KMS-11 (cell line): ENCODE measurements around the gene CRYGC.
"Not testable (repeated sequence)": the region's sequence is repeated elsewhere in the genome, so short reads cannot be mapped to it uniquely, and the experiment has no call there.

Source experiments
- H2AFZ ChIP-seq: fragments of 200-600 bp; sonication (generic); 2 replicates; pipeline ENCODE4 v1.6.1; 2016; ENCODE audit warnings: antibody characterized with exemption, mixed run types, low read depth
- H3K27ac ChIP-seq: fragments of 200-600 bp; sonication (generic); 2 replicates; pipeline ENCODE4 v1.6.1; 2016; ENCODE audit warnings: mild to moderate bottlenecking, mixed run types
- H3K27me3 ChIP-seq: fragments of 200-600 bp; sonication (generic); 2 replicates; pipeline ENCODE4 v1.6.1; 2017; ENCODE audit warnings: mild to moderate bottlenecking, low read depth, mixed run types, moderate library complexity; ENCODE audit not compliant: insufficient read depth
- H3K36me3 ChIP-seq: fragments of 200-600 bp; sonication (generic); 2 replicates; pipeline ENCODE4 v1.6.1; 2017; ENCODE audit warnings: mild to moderate bottlenecking, mixed run types; ENCODE audit not compliant: insufficient read depth
- H3K4me1 ChIP-seq: fragments of 200-600 bp; sonication (generic); 2 replicates; pipeline ENCODE4 v1.6.1; 2016; ENCODE audit warnings: mild to moderate bottlenecking, low read depth, mixed run types; ENCODE audit not compliant: poor library complexity, severe bottlenecking
- H3K4me2 ChIP-seq: fragments of 200-600 bp; sonication (generic); 2 replicates; pipeline ENCODE4 v1.7.0; 2016; ENCODE audit warnings: mild to moderate bottlenecking, mixed run types
- H3K4me3 ChIP-seq: fragments of 200-600 bp; sonication (generic); IDR thresholded peaks from 2 replicates; pipeline ENCODE4 v1.6.1; 2017; ENCODE audit warnings: low read depth, low read length, mixed read lengths; ENCODE audit not compliant: insufficient read depth
- H3K79me2 ChIP-seq: fragments of 200-600 bp; sonication (generic); 2 replicates; pipeline ENCODE4 v1.6.1; 2016; ENCODE audit warnings: low read depth, mixed run types; ENCODE audit not compliant: insufficient read depth
- H3K9ac ChIP-seq: fragments of 200-600 bp; sonication (generic); 2 replicates; pipeline ENCODE4 v1.6.1; 2016; ENCODE audit warnings: mild to moderate bottlenecking, mixed run types
- H4K20me1 ChIP-seq: fragments of 200-600 bp; sonication (generic); 2 replicates; pipeline ENCODE4 v1.6.1; 2016; ENCODE audit warnings: mild to moderate bottlenecking, mixed run types; ENCODE audit not compliant: insufficient read depth
- TF ChIP-seq, protein P1 (sequence below): fragments of 200-600 bp; sonication (generic); conservative IDR thresholded peaks from 2 replicates; pipeline ENCODE4 v1.6.1; 2017; ENCODE audit warnings: low read depth, mild to moderate bottlenecking, antibody characterized with exemption, low read length, moderate library complexity, mixed read lengths

Gene CRYGC

DNA sequence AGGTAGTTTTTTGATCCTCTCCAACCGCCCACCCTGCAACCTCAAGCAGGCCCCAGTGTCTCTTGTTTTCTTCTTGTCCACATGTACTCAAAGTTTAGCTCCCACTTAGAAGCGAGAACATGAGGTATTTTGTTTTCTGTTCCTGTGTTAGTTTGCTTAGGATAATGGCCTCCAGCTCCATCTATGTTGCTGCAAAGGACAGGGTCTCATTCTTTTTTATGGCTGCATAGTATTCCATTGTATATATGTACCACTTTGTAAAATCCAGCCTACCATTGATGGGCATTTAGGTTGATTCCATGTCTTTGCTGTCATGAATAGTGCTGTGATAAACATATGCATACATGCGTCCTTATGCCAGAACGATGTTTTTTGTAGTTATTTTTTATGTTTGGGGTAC is 2.5 kb downstream of the CRYGC start:
- no peaks in the 10 kb centered on the region for H3K4me1 ChIP-seq
- no peak overlapping the region for H3K27ac ChIP-seq
- H3K27me3 ChIP-seq = no peaks in the 10 kb centered on the region
- H3K9ac ChIP-seq = no peak overlapping the region
- H3K36me3 ChIP-seq = no peaks in the 10 kb centered on the region
- no peak overlapping the region for H3K4me3 ChIP-seq
- TF ChIP-seq, protein P1, sequence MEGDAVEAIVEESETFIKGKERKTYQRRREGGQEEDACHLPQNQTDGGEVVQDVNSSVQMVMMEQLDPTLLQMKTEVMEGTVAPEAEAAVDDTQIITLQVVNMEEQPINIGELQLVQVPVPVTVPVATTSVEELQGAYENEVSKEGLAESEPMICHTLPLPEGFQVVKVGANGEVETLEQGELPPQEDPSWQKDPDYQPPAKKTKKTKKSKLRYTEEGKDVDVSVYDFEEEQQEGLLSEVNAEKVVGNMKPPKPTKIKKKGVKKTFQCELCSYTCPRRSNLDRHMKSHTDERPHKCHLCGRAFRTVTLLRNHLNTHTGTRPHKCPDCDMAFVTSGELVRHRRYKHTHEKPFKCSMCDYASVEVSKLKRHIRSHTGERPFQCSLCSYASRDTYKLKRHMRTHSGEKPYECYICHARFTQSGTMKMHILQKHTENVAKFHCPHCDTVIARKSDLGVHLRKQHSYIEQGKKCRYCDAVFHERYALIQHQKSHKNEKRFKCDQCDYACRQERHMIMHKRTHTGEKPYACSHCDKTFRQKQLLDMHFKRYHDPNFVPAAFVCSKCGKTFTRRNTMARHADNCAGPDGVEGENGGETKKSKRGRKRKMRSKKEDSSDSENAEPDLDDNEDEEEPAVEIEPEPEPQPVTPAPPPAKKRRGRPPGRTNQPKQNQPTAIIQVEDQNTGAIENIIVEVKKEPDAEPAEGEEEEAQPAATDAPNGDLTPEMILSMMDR = no peak
- no peaks in the 10 kb centered on the region for H3K79me2 ChIP-seq
- H2AFZ ChIP-seq = no peak overlapping the region
- no peaks in the 10 kb centered on the region for H4K20me1 ChIP-seq
- no peak overlapping the region for H3K4me2 ChIP-seq

DNA sequence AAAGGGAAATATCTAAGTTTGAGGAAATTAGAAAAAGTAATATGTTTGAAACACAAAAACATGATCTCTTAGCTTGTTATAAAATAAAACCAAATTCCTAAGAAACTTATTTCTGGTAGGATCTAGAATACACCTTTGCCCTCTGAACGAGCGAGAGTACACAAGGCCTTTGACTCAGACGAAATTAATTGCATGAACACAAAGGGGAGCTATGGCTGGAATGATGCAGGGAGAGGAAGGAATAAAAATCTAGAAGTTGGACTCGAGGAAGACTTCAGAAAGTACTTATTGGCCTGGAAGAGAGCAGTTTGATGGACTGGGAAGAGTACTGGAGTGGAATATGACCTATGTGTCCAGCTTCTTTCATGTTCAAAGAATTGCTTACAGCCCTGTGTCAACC is 4.4 kb downstream of the CRYGC start:
- TF ChIP-seq, protein P1 = no peak
- Histone ChIP-seq H3K36me3 (no peaks in the 10 kb centered on the region), H3K4me3 (no peak overlapping the region), H4K20me1 (no peaks in the 10 kb centered on the region), H3K9ac (no peak overlapping the region), H3K4me2 (no peak overlapping the region), H3K27me3 (no peaks in the 10 kb centered on the region), H3K4me1 (no peaks in the 10 kb centered on the region), H3K79me2 (no peaks in the 10 kb centered on the region), H2AFZ (no peak overlapping the region), H3K27ac (no peak overlapping the region)

DNA sequence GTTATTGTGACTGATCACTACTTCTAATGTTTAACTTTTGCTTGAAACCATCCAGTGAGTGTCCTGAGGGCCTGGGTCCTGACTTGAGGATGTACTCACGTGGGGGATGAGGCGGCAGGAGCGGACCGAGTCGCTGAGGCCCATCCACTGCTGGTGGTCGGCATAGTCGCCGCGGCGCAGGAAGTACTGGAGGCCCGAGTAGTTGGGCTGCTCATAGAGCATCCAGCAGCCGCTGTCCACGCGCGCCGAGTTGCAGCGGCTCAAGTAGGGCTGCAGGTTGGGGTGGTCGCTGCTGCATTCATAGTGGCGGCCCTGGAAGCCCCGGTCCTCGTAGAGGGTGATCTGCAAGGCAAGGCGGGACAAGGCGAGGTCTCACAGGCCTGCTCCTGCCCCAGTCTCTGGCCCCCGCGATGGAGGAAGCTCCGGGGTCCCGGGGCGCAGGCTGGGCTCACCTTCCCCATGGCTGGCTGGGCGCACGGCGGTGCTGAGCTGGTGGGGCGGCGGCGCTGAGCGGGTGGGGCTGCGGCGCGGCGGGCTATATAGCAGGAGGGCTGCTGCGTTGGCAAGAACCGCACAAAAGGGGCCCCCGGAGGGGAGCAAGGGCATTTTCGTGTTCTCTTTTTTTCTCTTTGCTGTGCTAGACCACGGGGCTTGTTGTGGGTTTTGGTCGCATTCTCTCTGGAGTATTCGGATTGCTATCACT is 5.5 kb downstream of the CRYGC start, which contains the start of gene CRYGD:
Gene CRYGD, minus strand, starts transcription at position 512 of the 703 bp plus-strand sequence. Its CDS starts 51 bp downstream, at position 461.
- H3K9ac ChIP-seq, H4K20me1 ChIP-seq, H3K27ac ChIP-seq, H3K27me3 ChIP-seq, H2AFZ ChIP-seq, H3K4me3 ChIP-seq, H3K36me3 ChIP-seq, H3K79me2 ChIP-seq, H3K4me1 ChIP-seq, H3K4me2 ChIP-seq: not testable (repeated sequence)

DNA sequence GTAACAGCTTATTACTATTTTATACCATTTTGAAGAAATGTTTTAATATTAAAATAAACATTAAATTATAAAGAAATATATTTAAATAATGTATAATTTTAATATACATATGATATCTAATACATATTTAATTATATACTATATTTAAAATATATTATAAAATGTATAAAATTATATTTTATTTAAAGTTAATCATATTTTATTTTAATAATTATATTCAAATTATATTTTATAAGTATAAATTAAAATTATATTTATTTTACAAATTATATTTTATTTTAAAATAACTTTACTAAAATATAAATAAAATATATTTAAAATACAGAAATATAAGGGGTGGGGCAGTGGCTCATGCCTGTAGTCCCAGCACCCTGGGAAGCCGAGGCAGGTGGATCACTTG is 7.4 kb downstream of the CRYGC start:
- Histone ChIP-seq H3K9ac (no peak overlapping the region), H3K4me1 (no peaks in the 10 kb centered on the region), H3K79me2 (no peaks in the 10 kb centered on the region), H3K4me3 (no peak overlapping the region), H3K27ac (no peak overlapping the region), H2AFZ (no peak overlapping the region), H3K4me2 (no peak overlapping the region), H4K20me1 (no peaks in the 10 kb centered on the region), H3K27me3 (no peaks in the 10 kb centered on the region), H3K36me3 (no peaks in the 10 kb centered on the region)
- TF ChIP-seq, protein P1 = no peak

DNA sequence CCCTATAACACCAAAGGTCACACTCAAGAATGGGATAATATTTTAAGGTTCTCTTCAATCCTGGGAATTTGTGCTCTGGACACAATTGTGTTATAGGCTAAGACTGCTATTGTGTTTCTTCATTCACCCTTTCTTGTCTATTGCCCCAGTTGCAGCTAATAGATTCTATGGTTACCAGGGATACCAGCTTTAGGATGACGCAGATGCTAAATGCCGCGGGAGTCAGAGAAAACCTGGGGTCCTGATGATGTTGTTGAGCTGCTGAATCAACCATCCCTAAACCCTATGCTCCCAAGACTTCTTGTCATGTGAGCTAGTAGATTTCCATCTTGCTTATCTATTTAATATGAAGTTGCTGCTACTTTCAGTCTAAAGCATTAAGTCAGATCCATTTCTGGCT is 10.7 kb downstream of the CRYGC start:
- H3K4me2 ChIP-seq = no peak overlapping the region
- no peaks in the 10 kb centered on the region for H3K79me2 ChIP-seq
- TF ChIP-seq, protein P1 = no peak
- no peak overlapping the region for H2AFZ ChIP-seq
- H3K27ac ChIP-seq = no peak overlapping the region
- H3K4me1 ChIP-seq = no peaks in the 10 kb centered on the region
- no peaks in the 10 kb centered on the region for H4K20me1 ChIP-seq
- no peak overlapping the region for H3K4me3 ChIP-seq
- H3K27me3 ChIP-seq = no peaks in the 10 kb centered on the region
- H3K36me3 ChIP-seq = no peaks in the 10 kb centered on the region
- H3K9ac ChIP-seq = no peak overlapping the region

DNA sequence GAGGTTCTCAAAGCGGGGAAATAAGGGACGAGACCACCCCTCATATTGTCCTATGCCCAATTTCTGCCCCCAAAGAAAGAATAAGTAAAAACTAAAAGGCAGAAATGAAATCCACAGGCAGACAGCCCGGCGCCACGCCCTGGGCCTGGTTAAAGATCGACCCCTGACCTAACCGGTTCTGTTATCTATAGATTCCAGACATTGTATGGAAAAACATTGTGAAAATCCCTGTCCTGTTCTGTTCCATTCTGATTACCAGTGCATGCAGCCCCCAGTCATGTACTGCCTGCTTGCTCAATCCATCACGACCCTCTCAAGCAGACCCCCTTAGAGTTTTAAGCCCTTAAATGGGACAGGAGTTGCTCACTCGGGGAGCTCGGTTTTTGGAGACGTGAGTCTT is 12.2 kb downstream of the CRYGC start:
- not testable (repeated sequence) for H3K4me2 ChIP-seq, H3K36me3 ChIP-seq, H3K27me3 ChIP-seq, H3K4me3 ChIP-seq, H3K27ac ChIP-seq, H3K9ac ChIP-seq, H2AFZ ChIP-seq, H3K79me2 ChIP-seq, H4K20me1 ChIP-seq, H3K4me1 ChIP-seq
